HG03558 (cell line): Measurements from ENCODE around the gene POLR2L.

ENCODE experiments used
- ATAC-seq: cut with Tn5 transposase; IDR thresholded peaks from one replicate; pipeline ENCODE4 v1.9.1; 2021; ENCODE audit warnings: moderate number of reproducible peaks; ENCODE audit not compliant: unreplicated experiment; ENCODE audit errors: extremely low read depth

POLR2L gene

GRCh38 chr11:815675-816432, 26.5 kb downstream of the POLR2L start:
- no peak for ATAC-seq

DNA sequence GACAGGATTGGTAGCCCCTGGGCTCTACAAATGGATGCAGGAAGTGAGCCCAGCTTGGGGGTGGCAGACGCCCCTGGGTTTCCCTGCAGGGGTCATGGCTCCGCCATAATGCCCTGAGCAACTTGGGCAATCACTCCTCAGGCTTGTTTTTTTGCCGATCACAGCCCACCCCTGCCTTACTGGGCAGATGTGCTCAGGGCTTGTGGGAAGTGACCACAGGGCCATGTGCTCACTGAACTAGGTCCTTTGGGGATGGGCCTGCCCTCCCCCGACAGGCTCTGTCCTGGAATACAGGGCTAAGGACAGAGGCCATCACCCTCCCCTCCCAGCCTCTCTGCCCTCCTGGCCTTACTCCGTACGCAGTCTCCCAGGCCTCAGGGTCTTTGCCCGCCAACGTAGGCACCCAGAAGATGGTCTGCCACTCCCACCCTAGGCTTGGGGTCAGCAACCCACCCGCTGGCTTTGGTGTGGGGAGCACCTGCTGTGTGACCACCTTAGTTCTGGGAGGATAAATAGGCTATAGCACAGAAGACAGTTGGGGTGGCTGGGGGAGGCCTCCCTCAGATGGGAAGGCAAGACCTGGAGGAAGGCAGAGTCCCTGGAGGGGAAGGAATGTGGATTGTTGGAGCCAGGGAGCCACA, 28.8 kb downstream of the POLR2L start:
- no peak for ATAC-seq

GRCh38 chr11:813072-813455, 29.3 kb downstream of the POLR2L start:
- ATAC-seq = no peak

DNA sequence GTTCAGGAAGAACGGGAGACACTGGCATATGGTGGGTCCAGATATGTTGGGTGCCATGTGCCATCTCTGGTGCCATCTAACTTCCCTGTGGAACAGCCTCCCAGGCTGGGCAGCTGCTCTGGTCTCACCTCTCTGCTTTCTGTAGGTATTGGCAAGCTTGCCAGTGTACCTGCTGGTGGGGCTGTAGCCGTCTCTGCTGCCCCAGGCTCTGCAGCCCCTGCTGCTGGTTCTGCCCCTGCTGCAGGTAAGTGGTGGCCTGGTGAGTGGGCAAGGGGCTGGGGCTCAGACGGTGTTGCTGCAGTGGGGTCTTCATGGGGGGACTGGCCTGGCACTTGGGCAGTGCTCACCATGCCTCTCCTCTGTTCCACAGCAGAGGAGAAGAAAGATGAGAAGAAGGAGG, 29.9 kb downstream of the POLR2L start:
- ATAC-seq = no peak

GRCh38 chr11:811446-812245, 30.7 kb downstream of the POLR2L start:
- no peak for ATAC-seq

DNA sequence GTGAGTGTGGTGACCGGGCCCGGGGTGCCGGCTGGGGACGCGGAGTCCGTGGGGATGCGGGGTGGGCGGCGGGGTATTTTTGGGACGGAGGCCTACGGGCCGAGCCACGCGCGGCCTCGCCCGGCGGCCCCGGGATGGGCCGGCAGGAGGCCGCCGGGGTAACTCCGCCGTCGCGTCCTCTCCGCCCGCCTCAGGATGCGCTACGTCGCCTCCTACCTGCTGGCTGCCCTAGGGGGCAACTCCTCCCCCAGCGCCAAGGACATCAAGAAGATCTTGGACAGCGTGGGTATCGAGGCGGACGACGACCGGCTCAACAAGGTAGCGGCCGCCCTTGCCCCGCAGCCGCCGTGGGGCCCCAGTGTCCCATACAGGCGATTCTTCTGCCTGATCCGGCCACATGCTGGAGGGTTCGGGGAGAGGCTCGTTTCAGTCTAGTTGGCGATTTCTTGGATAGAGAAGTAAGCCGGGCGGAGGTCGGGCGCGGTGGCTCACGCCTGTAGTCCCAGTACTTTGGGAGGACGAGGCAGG, 32.2 kb downstream of the POLR2L start:
- ATAC-seq = no peak

- peak; percentile 37 for ATAC-seq
These were observed 32.9 kb downstream of the POLR2L start, which contains the start of gene RPLP2 for GRCh38 chr11:809287-810039. Gene RPLP2, plus strand, starts transcription at chr11:809967. Its CDS starts 268 bp downstream, at chr11:810235.

GRCh38 chr11:808427-809286, 33.7 kb downstream of the POLR2L start:
- no peak for ATAC-seq

GRCh38 chr11:804599-804964, 37.7 kb downstream of the POLR2L start:
- no peak for ATAC-seq

GRCh38 chr11:803770-804598, 38.3 kb downstream of the POLR2L start:
- no peak for ATAC-seq

GRCh38 chr11:803467-803742, 38.9 kb downstream of the POLR2L start:
- no peak for ATAC-seq

- ATAC-seq = no peak
These were observed 39.4 kb downstream of the POLR2L start for GRCh38 chr11:802693-803466.

GRCh38 chr11:802018-802617, 40.2 kb downstream of the POLR2L start:
- no peak for ATAC-seq

DNA sequence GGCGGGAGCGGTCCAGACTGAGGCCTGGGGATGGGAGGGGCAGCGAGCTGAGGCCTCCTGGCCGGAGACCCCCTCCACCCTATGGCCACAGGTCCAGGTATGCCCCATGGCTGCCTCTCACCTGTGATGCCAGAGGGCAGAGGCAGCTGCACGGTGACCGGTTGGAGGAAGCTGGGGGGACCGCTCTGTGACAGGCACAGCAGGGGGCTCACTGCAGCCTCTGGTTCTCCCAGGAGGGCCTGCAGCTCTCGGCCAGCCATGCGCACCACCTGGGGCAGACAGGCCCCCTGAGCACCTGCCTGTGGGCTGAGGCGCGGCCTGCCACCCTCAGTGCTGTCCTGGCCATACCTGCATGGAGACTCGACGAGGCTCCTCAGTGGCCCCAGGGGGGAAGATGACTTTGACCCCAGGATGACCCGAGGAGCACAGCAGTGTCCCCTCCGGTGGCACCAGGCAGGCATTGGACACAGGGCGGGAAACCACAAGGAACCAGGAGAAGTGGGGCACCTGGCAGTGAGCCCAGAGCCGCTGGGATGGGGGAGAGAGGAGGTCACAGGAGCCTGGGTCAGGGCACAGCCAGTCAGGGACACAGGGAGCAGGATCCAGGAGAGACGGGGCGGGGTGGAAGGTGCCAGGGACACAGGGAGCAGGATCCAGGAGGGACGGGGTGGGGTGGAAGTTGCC, 41.1 kb downstream of the POLR2L start:
- no peak for ATAC-seq

DNA sequence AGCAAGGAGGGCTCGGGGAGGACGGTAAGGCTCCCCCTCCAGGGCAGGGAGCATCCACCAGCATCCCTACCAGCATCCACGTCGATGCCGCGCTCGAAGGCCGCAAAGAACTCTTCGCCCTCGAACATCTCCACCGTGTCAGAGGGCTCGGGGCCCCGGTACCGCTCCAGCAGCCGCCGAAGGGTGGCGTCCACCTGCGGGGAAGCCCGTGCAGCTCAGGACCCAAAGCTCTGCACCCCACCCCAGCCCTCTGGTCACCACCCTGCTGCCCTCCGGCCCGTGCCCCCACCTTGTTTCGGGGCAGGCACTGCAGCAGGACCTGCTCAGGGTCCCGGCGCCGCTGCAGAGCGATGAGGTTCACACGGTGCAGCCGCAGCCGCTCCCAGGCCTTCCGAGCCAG, 41.9 kb downstream of the POLR2L start:
- ATAC-seq = no peak

GRCh38 chr11:799641-800316, 42.5 kb downstream of the POLR2L start:
- no peak for ATAC-seq
